Measurements from ENCODE around the gene TPCN1.

GRCh38 chr12:113347107-113347506, 125.8 kb downstream of the TPCN1 start:
- no peak for TF ChIP-seq SPI1 (IDR thresholded peaks at IDR 0.05; ENCODE audit: low read depth, low read length)
- TF ChIP-seq POLR2A (IDR thresholded peaks at IDR 0.05; ENCODE audit: low read depth, low read length) = no peak
- TF ChIP-seq POLR2AphosphoS5 (IDR thresholded peaks at IDR 0.05; ENCODE audit: low read depth, low read length) = no peak
- no peak for TF ChIP-seq PAX5 (IDR thresholded peaks at IDR 0.05; ENCODE audit: insufficient read depth, low read length, severe bottlenecking)
- no peak for TF ChIP-seq POU2F2 (IDR thresholded peaks at IDR 0.05; ENCODE audit: low read depth, low read length)
